Calu3 (cell line): ENCODE results near the gene F12. TPM values are rescaled to one million over a fixed set of nuclear protein-coding genes. Genes with fewer than 3 reads are reported as not detected.

Source experiments
- BruUV-seq: library from RNA; stranded (reverse); fragments of 400-500 nt; replicated peaks from 2 replicates; lab custom pipeline; 2021; lab: Mats Ljungman, UMichigan
- CTCF ChIA-PET: fragments of 300-600 bp; sonication (Branson Sonifier 250); formaldehyde crosslinking; loops from one replicate; lab custom pipeline; 2022; ENCODE audit warnings: antibody characterized with exemption; lab: Charles Lee
- DNase-seq: peaks from one replicate; pipeline ENCODE4 v3.0.0; 2022
- H3K27ac Mint-ChIP-seq: one replicate; pipeline ENCODE4 v1.8.0; 2022; ENCODE audit warnings: mixed read lengths; ENCODE audit not compliant: unreplicated experiment
- H3K27me3 Mint-ChIP-seq: one replicate; pipeline ENCODE4 v1.8.0; 2022; ENCODE audit warnings: mixed read lengths; ENCODE audit not compliant: unreplicated experiment
- H3K36me3 Mint-ChIP-seq: one replicate; pipeline ENCODE4 v1.8.0; 2022; ENCODE audit warnings: mild to moderate bottlenecking, moderate library complexity, mixed read lengths; ENCODE audit not compliant: insufficient read depth, unreplicated experiment
- H3K4me1 Mint-ChIP-seq: one replicate; pipeline ENCODE4 v1.8.0; 2022; ENCODE audit warnings: mild to moderate bottlenecking, low read depth, mixed read lengths; ENCODE audit not compliant: unreplicated experiment
- H3K4me3 Mint-ChIP-seq: one replicate; pipeline ENCODE4 v1.8.0; 2022; ENCODE audit warnings: mild to moderate bottlenecking, low read depth, moderate library complexity, mixed read lengths; ENCODE audit not compliant: unreplicated experiment
- H3K9me3 Mint-ChIP-seq: one replicate; pipeline ENCODE4 v1.8.0; 2022; ENCODE audit warnings: low read depth, mixed read lengths; ENCODE audit not compliant: unreplicated experiment
- CTCF ChIP-seq: fragments of 200-600 bp; IDR thresholded peaks from one replicate; pipeline ENCODE4 v1.8.0; 2022; ENCODE audit warnings: antibody characterized with exemption; ENCODE audit not compliant: unreplicated experiment
- intact Hi-C: fragments of 100-400 bp; cut with micrococcal nuclease; formaldehyde crosslinking; loops from one replicate; pipeline ENCODE4 v1.10.0; 2022; ENCODE audit not compliant: unreplicated experiment
- total RNA-seq: library from RNA; stranded (reverse); gene quantifications from 2 replicates; pipeline ENCODE4 v1.2.3, GENCODE V29; 2022

F12 gene
- total RNA-seq, 1 experiment from 2014 or later: 14.3 TPM

GRCh38 chr5:177367323-177367848, 42.0 kb downstream of the F12 start:
- CTCF ChIA-PET: interaction anchor here (1.4 kb wide), 1 partner anchor 23 kb away, joined by 3 read pairs; no protein-coding TSS in a partner anchor
- no peak overlapping the region for H3K4me3 Mint-ChIP-seq
- no TSS peak for BruUV-seq
- no peak overlapping the region for H3K27ac Mint-ChIP-seq
- H3K36me3 Mint-ChIP-seq: peaks cover 28% of the 10 kb centered on the region
- intact Hi-C loops: no loop called here
- H3K4me1 Mint-ChIP-seq: peaks cover 19% of the 10 kb centered on the region
- no peak for DNase-seq
- no peaks in the 10 kb centered on the region for H3K9me3 Mint-ChIP-seq
- no peak for TF ChIP-seq CTCF
- H3K27me3 Mint-ChIP-seq: no peaks in the 10 kb centered on the region

GRCh38 chr5:177366528-177367322, 42.6 kb downstream of the F12 start:
- no peak for DNase-seq

GRCh38 chr5:177365845-177366527, 43.4 kb downstream of the F12 start:
- Mint-ChIP-seq H3K4me3 (no peak overlapping the region), H3K4me1 (peaks cover 22% of the 10 kb centered on the region), H3K9me3 (no peaks in the 10 kb centered on the region), H3K36me3 (peaks cover 28% of the 10 kb centered on the region), H3K27me3 (no peaks in the 10 kb centered on the region), H3K27ac (no peak overlapping the region)
- TF ChIP-seq CTCF: no peak
- intact Hi-C loops: no loop called here
- no TSS peak for BruUV-seq
- CTCF ChIA-PET: interaction anchor here (0.6 to 1.4 kb wide), 2 partner anchors 25 to 279 kb away, joined by 3 read pairs; partner anchors contain the start of gene FGFR4
- no peak for DNase-seq

More at GRCh38 chr5:177366528-177367322, 42.6 kb downstream of the F12 start:
- no peak for TF ChIP-seq CTCF
- CTCF ChIA-PET: interaction anchor here (0.6 to 1.4 kb wide), 2 partner anchors 24 to 280 kb away, joined by 3 read pairs; partner anchors contain the start of gene FGFR4
- no peak overlapping the region for H3K4me3 Mint-ChIP-seq
- H3K4me1 Mint-ChIP-seq: peaks cover 22% of the 10 kb centered on the region
- intact Hi-C loops: no loop called here
- H3K27ac Mint-ChIP-seq: no peak overlapping the region
- peaks cover 34% of the 10 kb centered on the region for H3K36me3 Mint-ChIP-seq
- no peaks in the 10 kb centered on the region for H3K27me3 Mint-ChIP-seq
- no peaks in the 10 kb centered on the region for H3K9me3 Mint-ChIP-seq
- no TSS peak for BruUV-seq

- no peaks in the 10 kb centered on the region for H3K27me3 Mint-ChIP-seq
- intact Hi-C loops: no loop called here
- no peak for DNase-seq
- no peak for TF ChIP-seq CTCF
- peaks cover 18% of the 10 kb centered on the region for H3K4me1 Mint-ChIP-seq
- BruUV-seq: no TSS peak
- H3K27ac Mint-ChIP-seq: no peak overlapping the region
- CTCF ChIA-PET: interaction anchor here (0.7 to 2.0 kb wide), 3 partner anchors 22 to 48 kb away, joined by 3 to 5 read pairs (median 3); no protein-coding TSS in a partner anchor
- no peak overlapping the region for H3K4me3 Mint-ChIP-seq
- H3K36me3 Mint-ChIP-seq: peaks cover 27% of the 10 kb centered on the region
- H3K9me3 Mint-ChIP-seq: no peaks in the 10 kb centered on the region
Observed at GRCh38 chr5:177364159-177364962, 45.0 kb downstream of the F12 start.
